Measurements from ENCODE around the gene KCNK6. TPM values are rescaled to one million over a fixed set of nuclear protein-coding genes. Genes with fewer than 3 reads are reported as not detected.
A peak's percentile ranks its signal among the peaks of the same experiment; 100 is the strongest.

The KCNK6 gene
- total RNA-seq, 1 experiment from 2014 or later: 0.15 TPM

DNA sequence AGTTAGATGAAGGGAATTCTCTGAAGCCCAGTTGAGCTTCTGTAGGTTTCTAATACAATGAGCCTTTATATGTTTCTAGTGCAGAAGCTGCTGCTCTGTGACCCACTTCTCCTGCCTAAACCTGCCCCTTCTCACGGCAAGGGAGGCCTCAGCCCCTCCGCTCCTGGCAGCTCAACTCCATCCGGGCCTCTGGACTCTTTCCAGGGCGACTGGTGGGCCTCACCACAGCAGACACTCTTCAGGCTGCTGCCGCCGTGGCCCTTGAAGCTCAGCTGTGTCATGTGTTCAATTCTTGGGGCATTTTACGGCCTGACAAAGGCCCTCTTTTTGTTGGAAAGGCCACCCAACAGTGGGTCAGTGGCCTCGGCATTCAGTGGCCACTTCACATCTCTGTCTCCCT is 25.6 kb upstream of the KCNK6 start:
- no peak for DNase-seq (ENCODE audit: extremely low read depth, low read depth)

DNA sequence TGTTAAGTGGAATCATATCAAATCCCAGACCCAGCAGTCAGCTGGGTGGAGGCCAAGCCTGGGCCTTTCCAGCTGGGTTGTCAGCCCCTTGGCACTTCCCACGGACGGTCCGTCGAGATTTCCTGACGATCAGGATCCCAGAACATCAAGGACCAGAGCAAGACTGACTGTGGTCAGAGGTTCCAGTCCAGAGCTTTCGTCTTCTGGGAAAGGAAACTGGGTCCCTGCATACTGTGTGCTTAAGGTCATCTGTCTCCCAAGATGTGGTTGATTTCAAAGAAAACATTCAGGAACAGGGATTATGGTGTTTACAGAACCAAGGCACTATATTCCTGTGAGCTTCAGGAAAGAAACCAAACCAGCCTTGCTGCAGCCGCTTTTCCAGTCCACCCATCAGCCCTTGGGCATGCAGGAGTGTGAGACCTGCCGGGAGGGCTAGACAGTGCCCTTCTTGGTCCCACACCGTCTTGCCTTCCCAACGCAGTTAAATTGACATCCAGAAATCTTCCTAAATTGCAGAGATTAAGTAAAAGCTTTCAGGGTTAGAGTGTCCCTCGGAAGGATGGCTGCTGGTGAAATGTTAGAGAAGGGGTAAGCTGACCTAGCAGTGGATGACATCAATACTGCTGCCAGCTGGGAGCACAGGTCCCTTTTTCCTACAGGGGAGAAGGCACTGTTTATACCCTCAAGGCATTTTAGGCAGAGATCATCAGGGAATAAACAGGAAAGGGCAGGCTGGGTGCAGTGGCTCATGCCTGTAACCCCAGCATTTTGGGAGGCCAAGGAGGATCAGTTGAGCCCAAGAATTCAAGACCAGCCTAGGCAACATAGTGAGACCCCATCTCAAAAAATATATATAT is 20.6 kb upstream of the KCNK6 start:
- DNase-seq (ENCODE audit: extremely low read depth, low read depth): no peak

DNA sequence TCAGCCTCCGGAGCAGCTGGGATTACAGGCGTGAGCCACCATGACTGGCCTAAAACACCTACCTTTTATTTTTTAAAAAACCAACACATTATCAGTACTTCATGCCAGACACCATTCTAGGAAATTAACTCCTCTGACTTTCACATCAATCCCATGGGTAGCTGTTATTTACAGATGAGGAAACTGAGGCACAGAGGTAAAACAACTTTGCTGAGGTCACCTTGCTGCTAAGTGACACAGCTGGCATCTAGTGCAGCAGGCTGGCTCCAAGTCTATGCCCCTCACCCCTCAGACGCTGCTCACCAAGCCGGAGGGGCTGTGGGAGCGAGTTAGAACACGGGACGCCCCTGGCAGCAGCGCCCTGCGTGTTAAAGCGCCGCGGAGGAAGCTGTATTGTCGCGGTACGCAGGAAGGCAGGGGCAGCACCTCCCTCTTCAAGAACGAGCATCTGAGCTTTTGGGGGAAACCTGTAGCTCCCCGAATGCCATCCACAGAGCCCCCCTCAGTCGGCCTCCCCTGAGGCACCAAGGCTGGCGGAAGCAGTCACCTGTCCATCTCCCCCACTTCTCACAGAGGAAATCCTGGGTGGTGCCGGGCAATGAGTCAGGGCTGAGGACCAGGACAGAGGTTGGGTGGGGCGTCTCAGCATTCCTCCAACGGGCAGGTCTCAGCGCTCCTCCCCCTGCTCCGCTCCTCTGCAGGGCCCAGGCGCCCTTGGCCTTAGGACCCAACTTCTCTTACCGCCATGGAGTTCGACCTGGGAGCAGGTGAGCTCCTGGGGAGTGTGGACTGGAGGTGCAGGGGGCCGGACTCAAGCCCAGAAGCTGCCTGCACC is 15.9 kb upstream of the KCNK6 start, which contains the start of gene C19orf33:
Gene C19orf33 (plus strand): TSS at position 735 of the 835 bp plus-strand sequence. CDS start 11 bp downstream, at position 746.
- DNase-seq (ENCODE audit: extremely low read depth, low read depth): peak; percentile 78

DNA sequence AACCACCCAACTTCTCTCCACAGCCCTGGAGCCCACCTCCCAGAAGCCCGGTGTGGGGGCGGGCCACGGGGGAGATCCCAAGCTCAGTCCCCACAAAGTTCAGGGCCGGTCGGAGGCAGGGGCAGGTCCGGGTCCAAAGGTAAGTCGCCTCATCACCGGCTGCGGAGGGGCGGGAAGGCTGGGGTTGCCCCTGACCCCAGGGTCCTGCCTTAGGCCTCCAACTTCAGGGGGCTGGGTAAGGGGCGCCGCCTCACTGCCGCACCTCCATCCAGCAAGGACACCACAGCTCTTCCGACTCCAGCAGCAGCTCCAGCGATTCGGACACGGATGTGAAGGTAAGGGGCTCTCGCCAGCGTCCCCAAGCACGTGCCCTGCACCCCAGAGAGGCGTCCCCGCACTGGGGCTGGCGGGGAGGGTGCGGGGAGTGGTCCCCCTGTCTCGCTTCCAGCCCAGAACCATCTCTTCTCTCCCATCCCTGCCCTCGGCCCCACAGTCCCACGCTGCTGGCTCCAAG is 15.2 kb upstream of the KCNK6 start:
- DNase-seq (ENCODE audit: extremely low read depth, low read depth): no peak

DNA sequence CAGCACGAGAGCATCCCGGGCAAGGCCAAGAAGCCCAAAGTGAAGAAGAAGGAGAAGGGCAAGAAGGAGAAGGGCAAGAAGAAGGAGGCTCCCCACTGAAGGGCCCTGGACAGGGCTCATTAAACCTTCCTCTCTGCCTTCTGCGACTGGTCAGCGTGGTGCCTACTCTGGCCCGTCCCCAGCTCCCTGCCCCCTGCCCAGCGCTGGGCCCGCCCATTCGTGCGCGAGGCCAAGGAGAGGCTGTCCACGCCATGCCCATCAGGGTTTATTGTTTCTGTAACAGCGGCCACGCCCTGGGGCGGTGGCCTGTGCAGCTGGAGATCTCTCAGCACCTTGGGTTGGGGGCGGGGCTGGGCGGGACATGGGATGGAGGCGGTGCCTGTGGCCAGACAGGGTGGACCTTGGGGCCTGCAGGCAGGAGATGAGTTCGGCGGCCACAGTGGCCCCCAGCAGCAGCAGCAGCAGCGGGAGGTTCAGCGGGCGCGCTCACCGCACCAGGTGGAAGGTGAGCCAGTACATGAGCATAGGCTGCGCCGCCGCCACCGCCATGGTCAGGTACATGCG is 14.7 kb upstream of the KCNK6 start:
- peak; percentile 93 for DNase-seq (ENCODE audit: extremely low read depth, low read depth)

DNA sequence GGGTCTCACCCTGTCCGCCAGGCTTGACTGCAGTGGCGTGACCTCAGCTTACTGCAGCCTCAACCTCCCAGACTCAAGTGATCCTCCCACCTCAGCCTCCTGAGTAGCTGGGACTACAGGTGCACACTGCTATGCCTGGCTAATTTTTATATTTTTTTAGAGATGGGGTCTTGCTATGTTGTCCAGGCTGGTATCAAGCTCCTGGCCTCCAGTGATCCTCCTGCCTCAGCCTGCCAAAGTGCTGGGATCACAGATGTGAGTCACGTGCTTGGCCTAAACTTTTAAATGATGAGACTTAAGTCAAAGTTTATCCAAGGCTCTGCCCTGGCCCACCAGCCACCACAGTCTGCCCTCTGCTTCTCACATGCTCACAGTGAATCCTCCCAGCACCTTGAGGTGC is 13.4 kb upstream of the KCNK6 start:
- no peak for DNase-seq (ENCODE audit: extremely low read depth, low read depth)

DNA sequence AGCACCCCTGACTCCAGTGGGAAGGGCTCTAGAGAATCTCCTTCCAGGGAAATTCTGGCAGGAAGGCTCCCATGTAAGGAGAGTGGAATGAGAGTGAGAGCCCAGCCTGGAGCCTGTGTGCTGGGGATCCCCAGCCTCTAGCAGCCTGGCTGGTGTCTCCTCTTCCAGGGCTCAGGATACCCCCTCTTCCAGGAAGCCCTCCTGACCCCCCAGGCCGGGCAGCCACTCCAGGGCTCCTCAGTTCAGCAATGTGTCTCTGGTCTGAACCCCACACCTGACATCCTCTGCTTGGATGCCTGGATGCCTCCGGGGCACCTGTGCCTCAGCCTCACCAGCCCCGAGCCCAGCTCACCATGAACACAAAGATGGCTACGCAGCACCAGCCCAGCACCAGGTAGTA is 12.6 kb upstream of the KCNK6 start:
- no peak for DNase-seq (ENCODE audit: extremely low read depth, low read depth)

DNA sequence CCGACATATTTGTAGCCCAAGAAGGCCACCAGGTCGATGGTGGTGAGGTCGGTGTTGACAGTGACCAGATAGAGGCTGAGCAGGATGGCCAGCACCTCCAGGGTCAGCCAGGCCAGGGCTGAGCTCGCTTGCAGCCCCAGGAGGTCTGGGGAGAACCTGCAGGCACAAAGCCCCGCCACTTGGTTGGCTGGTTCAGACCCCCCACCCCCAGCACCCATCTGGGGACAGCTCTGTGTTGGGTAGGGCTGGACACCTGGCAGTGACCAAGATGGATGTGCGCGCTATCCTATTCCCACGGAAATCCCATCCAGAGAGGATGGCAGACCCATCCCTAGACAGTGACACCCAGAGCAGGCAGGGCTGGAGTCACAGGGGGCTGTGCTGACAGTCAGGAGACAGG is 12.0 kb upstream of the KCNK6 start:
- DNase-seq (ENCODE audit: extremely low read depth, low read depth): no peak

DNA sequence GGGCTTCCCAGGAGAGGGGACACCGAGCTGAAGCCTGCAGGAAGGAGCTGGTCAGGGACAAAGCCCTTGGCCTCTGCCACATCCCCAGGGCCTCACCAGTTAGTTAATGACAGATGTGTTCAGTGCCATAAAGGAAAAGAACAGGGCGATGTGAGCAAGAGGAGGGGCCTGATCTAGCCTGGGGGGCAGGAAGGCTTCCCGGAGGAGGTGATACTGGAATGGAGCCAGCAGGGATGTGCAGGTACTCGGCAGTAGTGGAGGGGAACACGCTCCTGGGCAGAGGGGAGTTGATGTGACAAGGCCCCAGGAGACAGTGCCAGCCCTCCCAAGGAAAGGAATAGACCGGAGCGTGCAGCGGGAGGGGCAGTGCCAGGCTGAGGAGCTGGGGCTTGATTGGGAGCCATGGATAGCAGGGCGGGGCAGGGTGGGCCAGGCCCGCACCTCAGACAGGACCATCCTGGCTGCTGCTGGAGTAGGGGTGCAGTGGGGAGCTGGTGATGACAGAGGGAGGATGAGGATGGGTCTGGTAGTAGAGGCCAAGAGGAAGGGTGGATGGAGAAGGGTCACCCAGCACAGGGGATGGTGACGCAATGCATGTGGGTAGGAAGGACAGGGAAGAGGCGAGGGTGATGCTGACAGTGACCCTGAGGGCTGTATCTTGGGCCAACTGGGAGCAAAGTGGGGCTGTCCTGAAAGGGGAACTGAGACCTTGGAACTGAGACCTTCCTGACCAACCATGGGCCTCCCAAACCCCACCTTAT is 11.5 kb upstream of the KCNK6 start:
- no peak for DNase-seq (ENCODE audit: extremely low read depth, low read depth)

DNA sequence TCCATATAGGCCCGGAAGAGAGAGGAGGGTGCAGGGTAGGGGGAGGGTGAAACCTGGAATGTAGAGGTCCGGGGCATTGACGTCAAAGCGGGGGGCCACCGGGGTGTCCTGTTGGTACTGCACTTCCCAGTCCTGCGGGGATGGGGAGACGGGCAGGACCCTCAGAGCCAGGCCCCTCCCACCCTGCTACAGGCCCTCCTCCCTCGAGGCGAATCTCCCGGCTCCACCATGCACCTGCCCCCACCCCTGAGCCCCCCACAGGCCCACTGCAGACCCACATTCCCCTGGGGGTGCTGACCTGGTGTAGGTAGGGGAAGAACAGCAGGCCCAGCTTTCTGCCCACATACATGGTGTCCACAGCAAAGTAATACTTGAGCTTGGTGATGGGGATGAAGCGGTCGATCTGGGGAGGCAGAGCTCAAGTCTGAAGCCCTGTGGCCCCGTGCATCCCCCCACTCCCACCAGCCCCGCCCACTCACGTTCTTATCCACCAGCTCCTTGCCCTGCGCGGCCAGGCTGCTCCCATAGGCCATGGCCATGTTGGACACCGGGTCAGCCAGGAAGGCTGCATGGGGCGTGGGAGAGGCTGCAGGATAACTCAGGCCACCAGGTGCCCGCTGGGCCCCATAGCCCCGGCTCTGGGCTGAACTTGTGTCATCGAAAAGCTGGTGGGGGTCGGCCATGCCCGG is 10.6 kb upstream of the KCNK6 start:
- no peak for DNase-seq (ENCODE audit: extremely low read depth, low read depth)

DNA sequence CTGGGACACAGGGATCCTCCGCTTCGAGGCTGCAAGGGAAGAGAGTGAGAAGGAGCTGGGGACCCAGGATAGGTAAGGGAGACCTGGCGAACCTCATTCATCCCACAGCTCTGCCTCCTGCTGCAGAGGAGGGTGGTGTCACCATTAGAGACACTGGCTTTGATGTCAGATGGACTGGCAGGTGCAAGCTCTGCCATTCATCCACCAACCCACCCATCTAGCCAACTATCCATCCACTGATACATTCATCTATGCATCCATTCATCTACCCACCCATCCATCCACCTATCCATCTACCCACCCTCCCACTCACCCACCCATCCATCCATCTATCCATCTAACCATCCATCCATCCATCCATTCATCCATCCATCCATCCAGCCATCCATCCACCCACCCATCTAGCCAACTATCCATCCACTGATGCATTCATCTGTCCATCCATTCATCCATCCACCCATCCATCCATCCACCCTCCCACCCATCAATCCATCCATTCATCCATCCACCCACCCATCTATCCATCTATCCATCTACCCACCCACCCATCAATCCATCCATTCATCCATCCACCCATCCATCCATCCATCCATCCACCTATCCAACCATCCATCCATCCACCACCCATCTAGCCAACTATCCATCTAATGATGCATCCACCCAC is 9.9 kb upstream of the KCNK6 start:
- no peak for DNase-seq (ENCODE audit: extremely low read depth, low read depth)

DNA sequence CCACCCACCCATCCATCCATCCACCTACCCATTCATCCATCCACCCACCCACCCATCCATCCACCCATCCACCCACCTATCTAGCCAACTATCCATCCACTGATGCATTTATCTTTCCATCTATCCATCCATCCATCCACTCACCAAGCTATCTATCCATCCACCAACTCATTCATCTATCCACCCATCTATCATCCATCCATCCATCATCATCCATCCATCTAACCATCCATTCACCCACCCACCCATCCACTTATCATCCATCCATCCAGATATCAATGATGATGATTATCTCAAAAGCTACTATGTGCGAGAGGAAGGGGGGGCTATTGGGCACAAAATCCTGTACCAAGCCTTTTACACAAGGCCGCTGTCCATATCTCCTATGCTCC is 9.4 kb upstream of the KCNK6 start:
- no peak for DNase-seq (ENCODE audit: extremely low read depth, low read depth)

DNA sequence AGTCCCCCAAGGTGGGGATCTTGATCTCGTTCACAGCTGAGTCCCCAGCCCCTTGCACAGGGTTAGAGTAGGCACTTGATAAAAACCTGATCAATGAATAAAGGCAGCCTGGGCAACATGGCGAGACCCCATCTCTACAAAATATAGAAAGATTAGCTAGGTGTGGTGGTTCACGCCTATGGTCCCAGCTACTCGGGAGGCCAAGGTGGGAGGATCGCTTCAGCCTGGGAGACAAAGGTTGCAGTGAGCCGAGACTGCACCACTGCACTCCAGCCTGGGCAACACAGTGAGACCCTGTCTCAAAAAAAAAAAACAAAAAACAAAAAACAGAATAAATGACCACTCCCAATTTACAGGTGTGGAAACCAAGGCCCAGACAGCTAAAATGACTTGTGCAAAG is 8.7 kb upstream of the KCNK6 start:
- DNase-seq (ENCODE audit: extremely low read depth, low read depth): no peak

DNA sequence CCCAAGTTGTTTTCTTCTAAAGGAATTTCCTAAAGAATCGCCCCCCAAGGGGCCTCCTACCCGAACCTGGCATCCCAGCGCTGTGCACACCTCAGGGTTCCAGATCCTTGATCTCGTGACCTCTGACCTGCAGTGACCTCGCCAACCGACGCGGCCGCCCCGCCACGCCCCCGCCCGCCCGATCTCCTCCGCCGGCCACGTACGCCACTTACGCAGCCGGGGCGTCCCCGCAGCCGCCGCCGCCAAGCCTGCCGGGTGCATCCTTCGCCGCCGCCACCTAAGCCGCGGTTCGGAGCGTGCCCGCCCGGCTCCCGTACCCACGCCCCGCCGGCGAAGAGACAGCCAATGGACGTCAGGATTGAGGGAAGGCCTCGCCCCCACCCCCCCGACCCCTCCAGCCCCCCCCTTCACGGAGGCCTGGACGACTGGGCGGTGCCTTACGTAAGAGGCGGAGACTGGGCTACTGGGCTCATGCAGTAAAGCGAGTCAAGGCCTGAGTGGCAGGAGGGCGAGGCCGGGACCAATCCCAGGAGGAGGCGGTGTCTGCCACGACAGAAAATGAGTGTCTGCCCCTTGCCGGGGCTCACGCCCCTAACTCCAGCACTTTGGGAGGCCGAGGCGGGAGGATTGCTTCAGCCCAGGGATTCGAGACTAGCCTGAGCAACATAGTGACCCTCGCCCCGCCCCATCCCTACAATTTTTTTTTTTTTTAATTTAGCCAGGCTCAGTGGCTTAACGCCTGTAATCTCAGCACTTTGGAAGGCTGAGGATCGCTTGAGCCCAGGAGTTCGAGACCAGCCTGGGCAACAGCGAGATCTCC is 3.8 kb upstream of the KCNK6 start, which contains the start of gene YIF1B:
Gene YIF1B (minus strand): TSS at position 291 of the 820 bp plus-strand sequence. CDS start 30 bp downstream, at position 261.
- peak; percentile 94 for DNase-seq (ENCODE audit: extremely low read depth, low read depth)

DNA sequence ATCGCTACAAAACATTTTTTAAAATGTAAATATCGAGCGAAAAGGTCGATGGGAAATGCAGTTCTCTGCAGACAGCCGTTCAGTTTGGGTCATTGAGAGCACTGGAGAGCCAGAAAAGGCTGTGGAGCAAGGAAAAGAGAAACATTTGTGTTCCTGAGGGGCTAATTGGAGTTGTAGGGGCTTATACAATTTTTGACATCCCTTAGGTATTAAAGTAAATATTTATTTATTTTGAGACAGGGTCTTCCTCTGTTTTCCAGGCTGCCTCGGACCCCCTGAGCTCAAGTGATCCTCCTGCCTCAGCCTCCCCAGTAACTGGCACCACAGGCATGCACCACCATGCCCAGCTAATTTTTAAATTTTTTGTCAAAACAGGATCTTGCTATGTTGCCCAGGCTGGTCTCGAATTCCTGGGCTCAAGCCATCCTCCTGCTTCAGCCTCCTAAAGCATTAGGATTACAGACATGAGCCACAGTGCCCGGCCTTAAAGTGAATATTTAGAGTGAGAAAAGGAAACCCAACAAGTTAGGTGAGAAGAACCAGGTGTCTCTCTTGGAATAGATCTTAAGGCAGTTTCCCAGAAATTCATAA is 3.1 kb upstream of the KCNK6 start:
- no peak for DNase-seq (ENCODE audit: extremely low read depth, low read depth)

DNA sequence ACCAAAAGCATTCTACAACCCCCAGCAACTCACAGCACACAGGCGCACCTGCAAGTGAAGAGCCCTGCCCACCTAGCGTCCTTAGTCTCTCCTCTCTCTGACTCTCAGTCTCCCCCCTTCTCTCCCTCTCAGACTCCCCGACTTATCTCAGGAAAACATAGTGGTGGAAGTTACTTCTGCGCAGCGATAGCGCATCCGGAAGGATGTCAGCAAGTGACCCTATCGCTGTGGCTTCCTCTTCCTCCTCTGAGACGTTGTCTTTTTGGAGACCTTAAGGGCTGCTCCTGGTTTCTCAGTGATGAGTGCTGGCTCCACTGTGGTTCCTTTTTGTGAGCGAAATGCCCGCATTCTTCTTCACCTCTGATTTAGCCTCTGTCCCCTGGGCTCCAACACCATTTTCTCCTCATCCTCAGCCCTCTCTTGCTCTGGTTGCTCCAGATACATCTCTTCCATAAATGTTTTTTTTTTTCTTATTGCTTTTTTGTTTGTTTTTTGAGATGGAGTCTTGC is 2.5 kb upstream of the KCNK6 start:
- DNase-seq (ENCODE audit: extremely low read depth, low read depth): no peak

DNA sequence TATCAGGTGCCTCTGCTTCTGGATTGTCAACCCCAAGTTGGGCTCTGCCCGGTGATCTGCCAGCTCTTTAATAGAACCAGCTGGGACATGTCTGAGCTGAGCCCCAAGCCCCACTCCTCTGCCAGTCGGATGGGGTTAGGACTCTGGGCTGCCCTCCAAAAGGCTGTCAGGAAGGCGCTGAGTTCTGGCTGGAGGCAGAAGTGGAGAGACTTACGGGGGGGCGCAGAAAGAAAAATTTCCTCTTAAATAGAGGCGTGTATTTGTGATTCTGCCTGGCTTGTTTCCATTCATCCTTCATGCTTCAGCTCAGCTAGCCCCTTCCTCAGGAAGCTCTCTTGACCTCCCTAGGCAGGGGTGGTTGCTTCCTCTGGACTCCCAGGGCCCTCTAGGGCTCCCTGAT is 985 bp upstream of the KCNK6 start:
- DNase-seq (ENCODE audit: extremely low read depth, low read depth): no peak

DNA sequence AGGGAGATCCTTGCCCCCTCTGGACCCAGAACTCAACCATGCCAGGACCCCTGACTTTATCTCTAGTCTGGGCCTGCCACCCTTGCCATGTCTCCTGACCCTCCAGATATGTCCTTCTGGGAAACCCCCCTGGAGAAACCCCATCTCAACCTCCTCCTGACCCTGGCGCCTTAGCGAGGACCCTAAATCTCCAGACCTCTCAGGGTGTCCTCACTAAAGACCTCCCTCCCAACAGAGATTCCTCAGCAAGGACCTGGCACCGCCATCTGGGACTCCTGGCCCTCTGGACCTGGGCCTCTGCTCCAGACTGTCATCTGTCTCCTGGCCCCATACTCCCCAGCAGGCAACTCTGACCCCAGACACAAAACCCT is 1.3 kb downstream of the KCNK6 start:
- no peak for DNase-seq (ENCODE audit: extremely low read depth, low read depth)

All from NCI-H460 (cell line).